ENCODE measurements around the gene VPS45.

- no peak for TF ChIP-seq ZNF138 (tag by site-specific recombination; IDR thresholded peaks at IDR 0.05; ENCODE audit: borderline replicate concordance)
- TF ChIP-seq ZBTB7A (tag by site-specific recombination; IDR thresholded peaks at IDR 0.05; ENCODE audit: low read depth): no peak
- no peak for TF ChIP-seq ZNF488 (tag by site-specific recombination; IDR thresholded peaks at IDR 0.05)
- TF ChIP-seq, protein P1, sequence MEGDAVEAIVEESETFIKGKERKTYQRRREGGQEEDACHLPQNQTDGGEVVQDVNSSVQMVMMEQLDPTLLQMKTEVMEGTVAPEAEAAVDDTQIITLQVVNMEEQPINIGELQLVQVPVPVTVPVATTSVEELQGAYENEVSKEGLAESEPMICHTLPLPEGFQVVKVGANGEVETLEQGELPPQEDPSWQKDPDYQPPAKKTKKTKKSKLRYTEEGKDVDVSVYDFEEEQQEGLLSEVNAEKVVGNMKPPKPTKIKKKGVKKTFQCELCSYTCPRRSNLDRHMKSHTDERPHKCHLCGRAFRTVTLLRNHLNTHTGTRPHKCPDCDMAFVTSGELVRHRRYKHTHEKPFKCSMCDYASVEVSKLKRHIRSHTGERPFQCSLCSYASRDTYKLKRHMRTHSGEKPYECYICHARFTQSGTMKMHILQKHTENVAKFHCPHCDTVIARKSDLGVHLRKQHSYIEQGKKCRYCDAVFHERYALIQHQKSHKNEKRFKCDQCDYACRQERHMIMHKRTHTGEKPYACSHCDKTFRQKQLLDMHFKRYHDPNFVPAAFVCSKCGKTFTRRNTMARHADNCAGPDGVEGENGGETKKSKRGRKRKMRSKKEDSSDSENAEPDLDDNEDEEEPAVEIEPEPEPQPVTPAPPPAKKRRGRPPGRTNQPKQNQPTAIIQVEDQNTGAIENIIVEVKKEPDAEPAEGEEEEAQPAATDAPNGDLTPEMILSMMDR (tag by site-specific recombination; IDR thresholded peaks at IDR 0.05): peak; percentile 67
- TF ChIP-seq ZIC2 (tag by site-specific recombination; IDR thresholded peaks at IDR 0.05): no peak
- no peak for TF ChIP-seq ZNF639 (tag by site-specific recombination; IDR thresholded peaks at IDR 0.05)
- no peak for TF ChIP-seq ZNF510 (tag by site-specific recombination; IDR thresholded peaks at IDR 0.05; ENCODE audit: insufficient replicate concordance)
- TF ChIP-seq, protein P2, sequence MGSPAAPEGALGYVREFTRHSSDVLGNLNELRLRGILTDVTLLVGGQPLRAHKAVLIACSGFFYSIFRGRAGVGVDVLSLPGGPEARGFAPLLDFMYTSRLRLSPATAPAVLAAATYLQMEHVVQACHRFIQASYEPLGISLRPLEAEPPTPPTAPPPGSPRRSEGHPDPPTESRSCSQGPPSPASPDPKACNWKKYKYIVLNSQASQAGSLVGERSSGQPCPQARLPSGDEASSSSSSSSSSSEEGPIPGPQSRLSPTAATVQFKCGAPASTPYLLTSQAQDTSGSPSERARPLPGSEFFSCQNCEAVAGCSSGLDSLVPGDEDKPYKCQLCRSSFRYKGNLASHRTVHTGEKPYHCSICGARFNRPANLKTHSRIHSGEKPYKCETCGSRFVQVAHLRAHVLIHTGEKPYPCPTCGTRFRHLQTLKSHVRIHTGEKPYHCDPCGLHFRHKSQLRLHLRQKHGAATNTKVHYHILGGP (tag by site-specific recombination; IDR thresholded peaks at IDR 0.05): no peak
- TF ChIP-seq ZNF184 (tag by site-specific recombination; IDR thresholded peaks at IDR 0.05): 0 out of 2 replicates have a peak, but pooled peaks have one; percentile 10
Measured at GRCh38 chr1:150168960-150169601, 101.5 kb downstream of the VPS45 start.
